GM21390 (cell line): ENCODE measurements around the gene ABL2.

Source experiments
- ATAC-seq: cut with Tn5 transposase; IDR thresholded peaks from one replicate; pipeline ENCODE4 v1.9.1; 2021; ENCODE audit not compliant: unreplicated experiment

The ABL2 gene

GRCh38 chr1:179095924-179096323 lies 133.6 kb downstream of the ABL2 start:
- no peak for ATAC-seq

- no peak for ATAC-seq
Observed at GRCh38 chr1:179095377-179095776, 134.1 kb downstream of the ABL2 start.

- no peak for ATAC-seq
Observed at GRCh38 chr1:179094818-179095217, 134.7 kb downstream of the ABL2 start.

DNA sequence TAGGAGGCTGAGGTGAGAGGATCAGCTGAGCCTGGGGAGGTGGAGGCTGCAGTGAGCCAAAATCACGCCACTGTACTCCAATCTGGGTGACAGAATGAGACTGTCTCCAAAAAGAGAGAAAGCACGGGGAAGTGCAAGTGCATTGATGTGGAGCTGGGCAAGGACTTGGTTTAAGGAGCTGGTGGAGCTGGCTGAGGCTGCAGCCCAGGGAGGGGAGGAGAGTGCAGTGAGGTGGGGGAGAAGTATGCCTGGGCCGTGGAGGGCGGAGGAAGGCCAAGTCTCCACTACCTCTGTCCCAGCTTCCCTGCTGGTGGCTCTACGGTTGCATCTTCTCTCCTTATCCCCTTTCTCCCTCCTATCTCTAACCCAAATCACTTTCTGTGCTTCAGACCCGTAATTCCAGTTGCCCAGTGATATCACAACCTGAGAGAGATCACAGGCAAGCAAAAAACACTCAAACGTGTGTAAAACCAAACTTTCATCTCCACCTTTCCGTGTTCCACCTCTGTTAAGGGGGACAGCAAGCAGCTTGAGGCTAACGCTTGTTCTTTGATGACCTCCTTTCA lies 136.5 kb downstream of the ABL2 start:
- ATAC-seq = no peak

- ATAC-seq = no peak
Observed at GRCh38 chr1:179091691-179092165, 137.7 kb downstream of the ABL2 start.

DNA sequence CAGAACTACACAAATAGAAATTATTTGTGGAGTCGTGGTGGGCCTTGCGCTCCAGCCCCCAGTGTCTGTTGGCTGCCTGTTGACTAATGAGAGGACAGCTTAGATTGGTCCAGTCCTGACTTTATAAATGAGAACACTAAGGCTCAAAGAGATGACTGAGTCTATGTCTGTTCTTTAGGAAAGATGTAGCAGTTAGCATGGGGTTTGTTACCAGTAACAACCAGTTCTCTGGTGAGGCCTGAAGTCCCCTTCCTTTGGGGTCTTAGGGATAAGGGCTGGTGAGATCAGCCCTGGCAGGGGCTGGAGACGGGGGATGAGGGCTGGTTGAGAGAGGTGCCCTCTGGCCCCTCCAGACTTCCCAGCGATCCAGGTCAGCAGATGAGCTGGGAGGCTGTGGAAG lies 138.6 kb downstream of the ABL2 start:
- no peak for ATAC-seq

GRCh38 chr1:179090522-179090921 lies 139.0 kb downstream of the ABL2 start:
- no peak for ATAC-seq

DNA sequence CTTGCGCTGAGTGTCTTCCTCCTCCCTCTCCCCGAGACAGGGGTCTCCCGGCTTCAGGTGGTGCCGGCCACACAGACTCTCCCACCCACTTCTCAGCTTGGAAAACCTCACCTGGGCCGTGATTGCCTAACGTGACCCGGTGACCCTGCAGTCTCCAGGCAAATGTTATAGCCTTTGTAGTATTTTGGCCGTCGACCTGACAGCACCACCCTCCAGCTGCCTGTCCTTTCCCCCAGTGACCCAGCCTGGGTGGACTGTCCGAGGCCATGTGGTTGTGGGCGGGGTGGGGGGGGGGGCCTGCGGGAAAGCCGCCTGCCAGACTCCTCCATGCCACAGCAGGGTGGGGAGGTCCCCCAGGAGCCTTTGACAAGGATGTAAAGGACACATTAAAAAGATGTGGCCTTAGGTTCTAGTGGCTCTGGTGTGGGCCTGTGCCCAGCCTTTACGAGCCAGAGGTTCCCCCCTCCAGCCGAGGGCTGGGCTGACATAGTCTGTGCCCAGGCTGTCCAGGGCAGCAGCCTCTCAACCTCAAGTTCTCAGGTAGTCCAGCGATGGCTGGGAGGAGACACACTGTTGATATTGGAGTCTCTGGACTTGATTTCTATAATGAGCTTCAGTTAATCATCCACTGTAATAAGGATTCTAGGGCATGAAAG lies 139.5 kb downstream of the ABL2 start:
- no peak for ATAC-seq

DNA sequence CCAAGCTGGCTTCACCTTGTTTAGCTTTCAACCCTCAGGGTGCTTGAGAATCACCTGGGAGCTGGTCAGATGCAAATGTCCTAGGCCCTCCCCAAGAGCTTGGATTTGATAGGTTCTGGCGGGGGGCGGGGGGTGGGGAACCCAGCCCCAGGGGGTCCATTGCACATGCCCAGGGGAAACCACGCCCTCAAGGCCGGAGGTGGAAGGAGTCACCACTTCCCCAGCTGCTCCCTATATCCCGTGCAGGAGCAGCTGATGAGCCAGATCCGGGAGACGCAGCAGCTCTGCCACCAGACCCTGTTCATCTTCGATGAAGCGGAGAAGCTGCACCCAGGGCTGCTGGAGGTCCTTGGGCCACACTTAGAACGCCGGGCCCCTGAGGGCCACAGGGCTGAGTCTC lies 141.8 kb downstream of the ABL2 start:
- ATAC-seq = no peak

DNA sequence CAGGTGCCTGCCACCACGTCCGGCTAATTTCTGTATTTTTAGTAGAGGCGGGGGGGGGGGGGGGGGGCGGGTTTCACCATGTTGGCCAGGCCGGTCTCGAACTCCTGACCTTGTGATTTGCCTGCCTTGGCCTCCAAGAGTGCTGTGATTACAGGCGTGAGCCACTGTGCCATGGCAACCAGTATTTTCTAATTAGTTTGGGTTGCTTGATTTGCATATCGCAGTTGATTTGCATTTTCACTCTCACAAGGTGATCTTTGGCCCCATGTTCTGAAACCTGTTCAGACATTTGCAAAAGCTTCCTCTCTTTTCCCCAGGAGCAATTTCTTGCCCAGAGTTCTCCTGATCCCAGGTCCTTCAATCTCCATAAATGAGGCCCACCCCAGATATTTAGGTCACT lies 145.9 kb downstream of the ABL2 start:
- no peak for ATAC-seq

GRCh38 chr1:179082999-179083335 lies 146.5 kb downstream of the ABL2 start:
- ATAC-seq = no peak

DNA sequence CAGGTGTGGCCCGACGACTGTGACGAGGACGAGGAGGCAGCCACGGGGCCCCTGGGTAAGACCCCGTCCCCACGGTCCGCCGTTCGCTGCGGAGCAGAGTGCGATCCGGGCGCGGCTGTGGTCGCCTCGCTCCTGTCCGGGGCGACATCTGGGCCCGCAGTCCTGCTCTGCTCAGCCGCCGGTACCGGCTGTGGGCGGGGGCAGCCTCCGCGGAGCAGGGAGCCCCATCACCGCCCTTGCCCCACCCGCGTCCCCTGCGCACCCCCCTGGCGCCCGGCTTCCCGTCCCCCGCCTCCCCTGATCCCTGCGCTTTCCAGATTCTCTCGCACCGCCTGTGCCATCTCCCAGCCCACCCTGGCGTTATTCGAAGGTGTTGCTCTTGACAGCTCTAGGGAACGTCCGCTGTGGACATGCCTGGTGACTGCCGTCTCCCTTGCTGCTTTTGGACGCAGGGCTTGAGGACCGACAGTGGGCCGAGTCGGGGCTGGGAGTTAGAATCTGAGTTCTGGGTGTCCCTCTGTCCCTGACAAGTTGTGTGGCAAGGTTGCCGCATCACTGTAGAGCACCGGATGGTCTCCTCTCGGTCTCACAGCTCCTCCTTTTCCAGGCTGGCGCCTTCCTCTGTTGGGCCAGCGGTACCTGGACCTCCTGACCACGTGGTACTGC lies 147.0 kb downstream of the ABL2 start:
- peak; percentile 8 for ATAC-seq

GRCh38 chr1:179081687-179082332 lies 147.7 kb downstream of the ABL2 start, which contains the start of gene TOR3A:
TSS of gene TOR3A (plus strand) at chr1:179082070. CDS start at chr1:179082129, 59 bp downstream.
- peak; percentile 87 for ATAC-seq

DNA sequence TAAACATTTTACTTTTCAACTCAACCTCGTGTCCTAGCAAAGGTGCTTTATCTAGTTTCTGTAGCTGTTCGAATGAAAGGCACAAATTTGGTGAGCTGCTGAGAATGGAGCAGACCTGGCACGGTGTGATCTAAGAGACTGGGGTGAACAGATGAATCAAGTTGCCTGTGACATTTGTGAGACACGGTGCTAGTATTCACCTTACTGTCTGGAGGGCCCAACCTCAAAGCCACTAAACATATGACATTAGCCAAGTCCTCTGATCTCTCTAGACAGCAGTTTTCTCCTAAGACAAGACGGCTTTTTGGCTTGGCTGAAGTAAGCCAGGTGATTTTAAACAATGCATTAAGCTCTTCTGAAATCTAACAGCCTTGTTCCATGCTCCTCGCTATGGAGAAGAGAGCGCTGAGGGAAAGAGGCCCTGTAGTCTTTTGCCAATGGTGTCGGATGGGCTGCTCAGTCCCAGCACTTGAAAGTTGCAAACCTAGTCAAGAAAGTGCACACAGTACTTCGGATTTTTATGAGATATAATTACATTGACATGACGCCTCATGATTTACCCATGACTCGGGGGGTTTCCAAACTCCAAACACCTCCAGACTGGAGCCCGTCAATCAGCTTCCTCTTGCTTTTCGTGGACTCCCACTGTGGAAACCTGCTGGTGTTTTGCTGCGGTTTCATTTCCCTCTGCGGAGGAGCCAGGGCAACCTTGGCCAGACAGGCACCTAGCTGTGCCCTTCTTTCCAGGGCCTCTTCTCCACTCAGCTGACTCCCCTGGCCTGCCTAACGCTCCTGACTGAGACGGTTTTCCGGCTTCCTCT lies 148.4 kb downstream of the ABL2 start:
- peak; percentile 27 for ATAC-seq

DNA sequence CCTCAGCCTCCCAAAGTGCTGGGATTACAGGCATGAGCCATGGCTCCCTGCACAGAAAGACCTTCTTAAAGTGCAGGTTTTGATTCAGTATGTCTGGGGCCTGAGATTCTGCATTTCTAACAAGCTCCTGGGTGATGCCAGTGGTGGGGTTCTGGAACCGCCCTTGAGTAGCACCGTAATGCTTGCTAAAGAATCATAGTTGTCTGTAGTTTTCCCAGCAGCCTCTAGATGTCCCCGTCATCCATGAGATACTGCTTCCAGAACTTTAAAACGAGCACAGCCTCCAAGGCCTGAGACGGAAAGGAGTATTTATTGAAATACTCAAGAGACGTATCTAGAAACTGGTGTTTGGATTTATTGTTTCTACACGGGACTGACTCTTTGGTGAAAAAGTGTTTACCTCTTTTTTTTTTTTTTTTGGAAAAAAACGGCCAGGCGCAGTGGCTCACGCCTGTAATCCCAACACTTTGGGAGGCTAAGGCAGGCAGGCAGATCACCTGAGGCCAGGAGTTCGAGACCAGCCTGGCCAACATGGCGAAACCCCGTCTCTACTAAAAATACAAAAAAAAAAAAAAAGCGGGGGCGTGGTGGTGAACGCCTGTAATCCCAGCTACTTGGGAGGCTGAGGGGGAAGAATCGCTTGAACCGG lies 150.2 kb downstream of the ABL2 start:
- ATAC-seq = no peak

GRCh38 chr1:179077396-179077795 lies 152.1 kb downstream of the ABL2 start:
- no peak for ATAC-seq

DNA sequence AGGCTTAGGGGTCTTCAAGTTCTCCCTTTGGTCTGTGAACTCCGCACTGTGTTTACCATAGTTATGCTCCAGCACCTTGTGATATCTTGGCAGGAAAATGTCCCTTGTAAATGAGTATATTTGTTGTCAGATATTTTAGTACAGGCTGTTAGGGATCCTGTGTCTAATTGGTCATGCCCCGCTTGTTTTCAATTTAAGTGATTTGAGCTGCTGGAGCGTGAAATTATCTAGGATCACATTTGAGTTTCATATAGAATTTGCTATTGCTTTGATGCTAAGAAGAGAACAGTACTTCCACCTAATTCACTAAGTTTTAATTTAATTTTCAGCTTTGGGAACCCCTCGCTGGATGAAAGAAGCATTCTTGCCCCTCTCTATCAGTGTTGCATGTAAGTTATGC lies 163.0 kb downstream of the ABL2 start:
- no peak for ATAC-seq

GRCh38 chr1:179061360-179062282 lies 167.9 kb downstream of the ABL2 start:
- ATAC-seq = no peak
